C4-2B (cell line): ENCODE data around the gene TLX3.

Experiments
- ZFX ChIP-seq: fragments of 450-650 bp; IDR thresholded peaks from 2 replicates; pipeline ENCODE4 v1.6.1; 2017
- TF ChIP-seq, protein P1 (sequence below): fragments of 450-650 bp; conservative IDR thresholded peaks from 2 replicates; pipeline ENCODE4 v1.5.1; 2017; ENCODE audit warnings: mild to moderate bottlenecking

DNA sequence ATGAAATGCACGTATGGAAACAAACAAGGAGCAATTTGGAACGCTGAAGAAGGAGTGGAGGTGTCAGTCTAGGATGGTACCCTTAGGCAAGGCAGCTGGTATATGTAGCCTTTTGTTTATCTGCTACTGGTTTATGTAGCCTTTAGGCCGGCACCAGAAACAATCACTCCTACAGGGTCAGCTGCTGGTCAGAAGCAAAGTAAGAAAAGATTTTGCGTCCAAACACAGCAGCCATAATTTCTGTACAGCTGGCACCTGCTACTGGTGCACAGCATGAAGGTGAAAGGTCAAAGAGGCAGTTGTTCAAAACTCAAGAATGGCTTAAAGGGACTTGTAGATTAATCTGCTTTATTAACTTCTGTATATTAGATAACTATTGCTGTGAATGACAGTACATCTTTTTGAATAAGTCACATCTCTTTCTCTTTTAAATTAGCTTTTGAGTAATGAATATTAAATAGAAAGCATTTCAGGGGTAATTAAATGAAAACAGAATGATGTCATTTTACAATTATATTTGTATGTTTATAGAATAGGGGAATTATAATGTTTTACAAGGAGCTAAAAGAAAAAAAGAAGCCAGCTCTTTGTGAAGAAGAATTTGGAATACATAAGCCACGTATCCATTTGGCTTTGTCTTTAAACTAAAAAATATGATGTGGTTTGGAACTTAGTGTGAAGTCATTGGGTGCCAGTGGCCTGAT is 33.1 kb upstream of the TLX3 start:
- TF ChIP-seq, protein P1, sequence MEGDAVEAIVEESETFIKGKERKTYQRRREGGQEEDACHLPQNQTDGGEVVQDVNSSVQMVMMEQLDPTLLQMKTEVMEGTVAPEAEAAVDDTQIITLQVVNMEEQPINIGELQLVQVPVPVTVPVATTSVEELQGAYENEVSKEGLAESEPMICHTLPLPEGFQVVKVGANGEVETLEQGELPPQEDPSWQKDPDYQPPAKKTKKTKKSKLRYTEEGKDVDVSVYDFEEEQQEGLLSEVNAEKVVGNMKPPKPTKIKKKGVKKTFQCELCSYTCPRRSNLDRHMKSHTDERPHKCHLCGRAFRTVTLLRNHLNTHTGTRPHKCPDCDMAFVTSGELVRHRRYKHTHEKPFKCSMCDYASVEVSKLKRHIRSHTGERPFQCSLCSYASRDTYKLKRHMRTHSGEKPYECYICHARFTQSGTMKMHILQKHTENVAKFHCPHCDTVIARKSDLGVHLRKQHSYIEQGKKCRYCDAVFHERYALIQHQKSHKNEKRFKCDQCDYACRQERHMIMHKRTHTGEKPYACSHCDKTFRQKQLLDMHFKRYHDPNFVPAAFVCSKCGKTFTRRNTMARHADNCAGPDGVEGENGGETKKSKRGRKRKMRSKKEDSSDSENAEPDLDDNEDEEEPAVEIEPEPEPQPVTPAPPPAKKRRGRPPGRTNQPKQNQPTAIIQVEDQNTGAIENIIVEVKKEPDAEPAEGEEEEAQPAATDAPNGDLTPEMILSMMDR = no peak
- TF ChIP-seq ZFX = no peak
